ENCODE results near the gene SCN2B.
A peak's percentile ranks its signal among the peaks of the same experiment; 100 is the strongest.

SCN2B gene

DNA sequence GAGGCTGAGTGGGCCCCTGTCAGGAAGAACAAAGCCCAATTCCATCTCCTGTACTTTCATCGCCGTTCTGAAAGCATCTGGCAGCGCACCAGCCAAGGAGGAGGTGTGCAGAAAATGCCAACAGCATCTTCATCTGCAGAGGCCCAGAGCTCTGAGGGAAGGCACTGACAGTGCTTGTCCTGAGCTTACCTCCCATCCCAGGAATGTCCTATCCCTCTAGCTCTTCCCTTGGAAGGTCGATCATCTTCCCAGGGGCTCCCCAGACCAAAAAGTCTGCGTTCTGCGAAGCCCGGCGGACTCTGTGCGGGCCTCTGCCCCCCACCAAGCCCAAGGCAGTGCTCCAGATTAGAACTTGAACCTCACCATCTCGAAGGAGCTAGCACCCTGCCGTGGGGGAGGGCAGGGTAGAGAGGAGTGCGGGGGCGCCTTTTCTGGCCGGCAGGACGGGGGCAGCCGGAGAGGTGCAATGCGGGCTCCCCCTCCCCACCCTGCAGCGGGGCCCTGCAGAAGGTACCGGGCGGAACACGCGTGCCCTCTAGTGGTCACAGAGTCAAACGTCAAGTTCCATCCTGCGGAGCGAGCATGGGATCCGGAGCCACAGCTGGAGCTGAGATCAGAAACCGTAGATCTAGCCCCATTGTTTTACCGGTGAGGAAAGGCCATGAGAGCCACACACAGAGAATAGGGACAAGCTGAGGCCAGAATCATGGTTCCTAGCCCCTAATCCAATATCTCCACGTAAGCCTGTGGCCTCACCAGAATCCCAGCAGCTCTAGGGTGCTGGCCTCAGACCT, 5.0 kb downstream of the SCN2B start:
- no peak for TF ChIP-seq ZFX (IDR thresholded peaks at IDR 0.05; ENCODE audit: borderline replicate concordance)
- TF ChIP-seq, protein P1, sequence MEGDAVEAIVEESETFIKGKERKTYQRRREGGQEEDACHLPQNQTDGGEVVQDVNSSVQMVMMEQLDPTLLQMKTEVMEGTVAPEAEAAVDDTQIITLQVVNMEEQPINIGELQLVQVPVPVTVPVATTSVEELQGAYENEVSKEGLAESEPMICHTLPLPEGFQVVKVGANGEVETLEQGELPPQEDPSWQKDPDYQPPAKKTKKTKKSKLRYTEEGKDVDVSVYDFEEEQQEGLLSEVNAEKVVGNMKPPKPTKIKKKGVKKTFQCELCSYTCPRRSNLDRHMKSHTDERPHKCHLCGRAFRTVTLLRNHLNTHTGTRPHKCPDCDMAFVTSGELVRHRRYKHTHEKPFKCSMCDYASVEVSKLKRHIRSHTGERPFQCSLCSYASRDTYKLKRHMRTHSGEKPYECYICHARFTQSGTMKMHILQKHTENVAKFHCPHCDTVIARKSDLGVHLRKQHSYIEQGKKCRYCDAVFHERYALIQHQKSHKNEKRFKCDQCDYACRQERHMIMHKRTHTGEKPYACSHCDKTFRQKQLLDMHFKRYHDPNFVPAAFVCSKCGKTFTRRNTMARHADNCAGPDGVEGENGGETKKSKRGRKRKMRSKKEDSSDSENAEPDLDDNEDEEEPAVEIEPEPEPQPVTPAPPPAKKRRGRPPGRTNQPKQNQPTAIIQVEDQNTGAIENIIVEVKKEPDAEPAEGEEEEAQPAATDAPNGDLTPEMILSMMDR (IDR thresholded peaks at IDR 0.05), result peak; percentile 94

DNA sequence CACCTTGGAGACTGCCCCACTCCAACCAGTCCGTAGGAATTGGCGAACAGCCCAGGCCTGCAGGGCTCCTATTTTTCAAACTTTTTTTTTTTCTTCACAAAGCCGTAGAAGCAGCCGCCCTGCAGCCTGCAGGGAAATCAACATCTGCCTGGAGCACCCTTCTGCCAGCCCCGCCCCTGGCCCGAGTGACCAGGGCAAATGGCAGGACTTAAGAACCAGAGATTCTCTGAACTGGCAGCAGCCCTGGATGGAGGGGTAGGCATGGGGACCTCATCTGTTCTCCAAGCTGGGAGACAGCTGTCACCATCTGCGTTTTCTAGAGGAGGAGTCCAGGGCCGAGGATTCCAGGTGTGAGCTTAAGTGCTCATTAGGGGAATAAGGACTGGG, 5.6 kb downstream of the SCN2B start:
- no peak overlapping the region for H3K27ac ChIP-seq
- TF ChIP-seq ZFX (IDR thresholded peaks at IDR 0.05; ENCODE audit: borderline replicate concordance), result no peak
- TF ChIP-seq, protein P1 (IDR thresholded peaks at IDR 0.05), result no peak

More for the DNA sequence above, 5.0 kb downstream of the SCN2B start:
- H3K27ac ChIP-seq, result no peak overlapping the region

DNA sequence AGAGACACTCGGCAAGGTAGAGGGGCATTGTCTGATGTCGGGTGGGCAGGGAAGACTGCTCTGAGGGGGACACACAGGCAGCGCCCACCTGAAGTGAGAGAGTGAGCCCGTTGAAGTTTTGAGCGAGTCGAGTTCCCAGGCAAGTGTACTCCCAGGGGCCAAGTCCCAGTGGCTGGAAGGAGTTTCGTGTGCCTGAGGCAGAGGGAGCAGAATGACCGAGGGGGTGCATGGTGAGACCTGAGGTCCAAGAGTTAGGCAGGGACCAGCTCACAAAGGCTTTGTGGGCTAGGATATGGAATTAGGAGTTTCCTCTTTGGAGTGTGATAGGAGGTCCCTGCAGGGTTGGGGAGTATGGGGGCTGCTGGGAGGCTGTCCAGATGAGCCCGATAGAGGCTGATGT, 6.2 kb downstream of the SCN2B start:
- TF ChIP-seq, protein P1 (IDR thresholded peaks at IDR 0.05), result no peak
- TF ChIP-seq ZFX (IDR thresholded peaks at IDR 0.05; ENCODE audit: borderline replicate concordance), result no peak
- no peak overlapping the region for H3K27ac ChIP-seq

DNA sequence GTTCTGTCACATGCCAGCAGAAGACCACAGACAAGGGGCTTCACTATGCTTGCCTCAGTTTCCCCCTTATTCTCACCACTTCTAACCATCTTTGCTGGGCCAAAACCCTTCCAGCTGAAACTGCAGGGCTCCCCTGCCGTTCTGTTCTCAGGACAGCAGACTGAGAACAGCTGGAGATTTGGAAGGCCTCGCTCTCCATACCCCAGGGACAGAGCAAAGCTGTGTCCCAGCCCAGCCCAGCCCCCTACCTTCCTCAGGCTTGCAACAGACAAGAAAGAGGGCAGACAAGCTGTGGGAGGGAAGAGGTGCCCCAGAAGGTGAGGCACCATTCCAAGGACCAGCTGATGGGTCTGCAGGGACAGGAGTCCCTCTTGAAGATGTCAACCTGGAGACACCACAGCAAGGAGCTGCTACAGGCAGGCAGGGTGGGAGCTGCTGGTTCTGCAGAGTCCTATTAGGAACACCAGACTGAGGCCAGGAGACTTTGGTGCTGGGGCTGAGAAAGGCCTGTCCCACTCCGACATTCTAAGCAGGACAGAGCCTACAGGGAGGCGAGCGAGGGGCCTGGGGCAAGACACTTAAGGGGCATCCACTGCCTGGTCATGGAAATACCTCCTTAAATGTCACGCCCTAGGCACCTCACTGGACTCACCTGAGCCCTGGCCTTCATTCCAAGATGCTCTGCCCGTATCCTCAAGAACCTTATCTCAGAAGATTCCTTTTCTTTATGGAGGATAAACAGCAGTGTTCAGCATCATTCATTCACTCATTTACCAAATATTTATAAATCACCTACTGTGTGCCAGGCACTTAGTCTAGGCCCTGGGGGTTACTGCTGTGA, 6.9 kb downstream of the SCN2B start:
- no peak overlapping the region for H3K27ac ChIP-seq
- TF ChIP-seq, protein P1 (IDR thresholded peaks at IDR 0.05), result no peak
- no peak for TF ChIP-seq ZFX (IDR thresholded peaks at IDR 0.05; ENCODE audit: borderline replicate concordance)

DNA sequence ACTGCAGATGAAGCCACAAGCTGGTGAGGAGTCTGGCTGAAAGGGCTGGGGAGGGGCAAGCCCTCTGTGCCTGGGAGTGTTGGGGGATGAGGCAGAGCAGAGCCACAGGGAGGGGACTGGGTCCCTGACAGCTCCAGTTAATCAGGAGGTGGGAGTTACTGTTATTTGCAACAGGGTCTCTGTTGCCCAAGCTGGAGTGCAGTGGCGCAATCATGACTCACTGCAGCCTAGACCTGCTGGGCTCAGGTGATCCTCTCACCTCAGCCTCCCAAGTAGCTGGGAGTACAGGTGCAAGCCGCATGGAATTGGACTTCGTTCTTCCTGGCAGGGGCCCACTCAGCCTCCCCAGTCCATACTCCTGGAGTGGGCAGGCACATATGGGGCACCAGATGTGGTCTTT, 7.7 kb downstream of the SCN2B start:
- no peak for TF ChIP-seq ZFX (IDR thresholded peaks at IDR 0.05; ENCODE audit: borderline replicate concordance)
- TF ChIP-seq, protein P1 (IDR thresholded peaks at IDR 0.05), result no peak
- H3K27ac ChIP-seq, result no peak overlapping the region

DNA sequence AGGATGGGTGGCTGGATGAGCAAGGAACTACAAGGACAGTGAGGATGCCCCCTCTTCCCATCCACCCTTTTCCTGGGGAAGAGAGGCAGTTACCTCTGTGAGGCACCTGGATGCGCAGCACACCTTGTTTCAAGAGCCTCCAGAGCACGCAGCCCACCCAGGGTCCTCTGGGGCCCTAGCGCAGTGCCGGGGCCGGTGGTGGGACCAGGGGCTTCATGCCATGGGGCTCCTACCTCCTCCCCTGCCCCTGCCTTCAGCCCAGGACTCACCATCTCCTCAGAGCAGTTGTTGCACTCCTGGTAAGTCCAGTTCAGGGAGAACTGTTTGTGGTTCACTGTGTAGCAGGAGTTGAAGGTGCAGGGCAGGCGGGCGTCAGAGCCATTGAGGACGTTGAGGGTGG, 8.1 kb downstream of the SCN2B start:
- no peak for TF ChIP-seq ZFX (IDR thresholded peaks at IDR 0.05; ENCODE audit: borderline replicate concordance)
- TF ChIP-seq, protein P1 (IDR thresholded peaks at IDR 0.05), result no peak
- no peak overlapping the region for H3K27ac ChIP-seq

DNA sequence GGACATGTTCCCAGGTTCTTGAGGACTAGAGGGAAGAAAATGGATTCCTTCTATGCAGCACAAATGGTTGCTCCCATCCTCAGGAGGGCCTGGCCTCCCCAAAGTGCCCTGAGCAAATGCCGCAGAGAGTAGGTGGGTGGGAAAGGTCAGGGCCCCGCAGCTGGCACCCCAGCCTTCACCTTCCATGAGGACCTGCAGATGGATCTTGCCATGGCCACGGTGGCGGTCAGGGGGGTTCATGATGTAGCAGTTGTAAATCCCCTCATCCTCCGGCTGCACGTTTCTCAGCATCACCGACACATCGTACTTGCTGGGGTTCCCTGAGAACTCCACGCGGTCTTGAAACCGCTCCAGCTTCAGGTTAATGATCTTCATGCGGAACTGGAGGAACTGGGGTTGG, 8.5 kb downstream of the SCN2B start:
- TF ChIP-seq, protein P1 (IDR thresholded peaks at IDR 0.05), result no peak
- H3K27ac ChIP-seq, result no peak overlapping the region

Measured in 22Rv1 (cell line).